GM23248 (cell line): Measurements from ENCODE around the gene C1orf52.

Source experiments
- EZH2 ChIP-seq: fragments of 200-600 bp; sonication (generic); IDR thresholded peaks from 2 replicates; pipeline ENCODE4 v1.6.1; 2018; ENCODE audit warnings: antibody characterized with exemption, mild to moderate bottlenecking; ENCODE audit not compliant: insufficient read depth, poor library complexity, severe bottlenecking
- EZH2phosphoT487 ChIP-seq: fragments of 200-600 bp; sonication (generic); IDR thresholded peaks from 2 replicates; pipeline ENCODE4 v1.6.1; 2018; ENCODE audit warnings: antibody characterized with exemption, moderate library complexity, mild to moderate bottlenecking, low read depth; ENCODE audit not compliant: insufficient read depth

GRCh38 chr1:85289848-85290335 lies 30.4 kb upstream of the C1orf52 start:
- TF ChIP-seq EZH2 (no peak), EZH2phosphoT487 (no peak)
